Measurements from ENCODE around the gene ZBTB20. TPM values are rescaled to one million over a fixed set of nuclear protein-coding genes. Genes with fewer than 3 reads are reported as not detected.

ZBTB20 gene
- total RNA-seq, 1 donor from 2014 or later, result 21.4 TPM

DNA sequence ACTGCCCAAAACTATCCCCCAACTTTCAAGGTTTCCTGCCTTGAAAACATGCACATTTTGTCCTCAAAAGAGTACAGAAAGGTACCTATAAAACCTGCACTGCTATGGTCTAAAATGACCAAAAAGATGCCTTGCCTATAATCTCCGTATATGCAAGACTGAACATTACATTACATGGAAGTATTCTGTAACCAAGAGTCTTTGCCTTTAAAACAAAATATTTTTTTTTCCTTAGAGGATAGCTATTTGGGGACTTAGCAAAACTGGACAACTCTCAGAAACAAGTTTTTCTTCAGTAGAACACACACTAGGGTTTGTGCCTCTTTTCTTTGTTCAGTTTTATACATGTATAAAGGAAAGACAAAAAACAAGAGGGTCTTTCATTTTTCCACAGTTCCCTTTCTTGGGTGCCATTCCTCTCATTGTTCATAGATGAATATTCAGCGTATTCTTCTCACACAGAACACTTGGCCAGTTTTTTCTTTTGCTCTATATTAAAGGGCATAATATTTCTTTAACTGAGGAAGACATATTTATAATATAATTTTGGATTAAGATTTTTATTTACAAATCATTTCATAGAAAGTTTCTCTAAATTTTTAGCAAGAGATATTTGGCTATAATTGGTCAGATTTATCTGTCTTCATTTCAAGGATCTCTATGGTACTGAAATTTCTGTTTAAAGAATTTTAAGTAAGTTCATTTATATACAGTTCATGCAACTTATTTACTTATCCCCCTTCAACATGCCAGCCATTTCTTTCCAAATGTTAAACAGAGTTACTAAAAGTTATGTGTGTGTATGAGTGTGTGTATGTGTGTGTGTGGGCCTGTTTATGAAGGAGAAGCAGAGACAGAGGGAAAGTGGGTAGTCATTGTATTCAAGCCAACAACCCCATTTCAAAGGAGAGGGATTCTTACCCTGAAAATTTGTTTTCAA lies 142.6 kb downstream of the ZBTB20 start:
- Histone ChIP-seq H3K36me3 (ENCODE audit: insufficient read depth, low read length) (no peaks in the 10 kb centered on the region), H4K20me1 (ENCODE audit: insufficient read depth, low read length) (no peaks in the 10 kb centered on the region), H3K27me3 (ENCODE audit: insufficient read depth, low read length) (no peaks in the 10 kb centered on the region), H3K79me2 (ENCODE audit: insufficient read depth, low read length) (no peaks in the 10 kb centered on the region), H3K9ac (ENCODE audit: low read length) (no peak overlapping the region), H2AFZ (ENCODE audit: low read depth, low read length) (no peak overlapping the region), H3K4me3 (ENCODE audit: insufficient read depth, low read depth, low read length) (no peak overlapping the region), H3K27ac (ENCODE audit: low read depth, low read length) (no peak overlapping the region), H3K9me3 (ENCODE audit: insufficient read depth, low read depth, low read length) (no peaks in the 10 kb centered on the region), H3K4me1 (ENCODE audit: insufficient read depth, low read length) (no peaks in the 10 kb centered on the region), H3K4me2 (ENCODE audit: low read length) (no peak overlapping the region)
- Mint-ChIP-seq H3K4me3 (ENCODE audit: unreplicated experiment) (no peak overlapping the region), H3K4me1 (ENCODE audit: low read depth, unreplicated experiment) (no peaks in the 10 kb centered on the region), H3K27ac (ENCODE audit: unreplicated experiment) (no peak overlapping the region), H3K9me3 (ENCODE audit: unreplicated experiment) (no peaks in the 10 kb centered on the region), H3K27me3 (ENCODE audit: low read depth, unreplicated experiment) (no peaks in the 10 kb centered on the region), H3K36me3 (ENCODE audit: low read depth, unreplicated experiment) (no peaks in the 10 kb centered on the region)
- no peak for FAIRE-seq
- no peak for DNase-seq (ENCODE audit: low read depth)
- no peak for TF ChIP-seq EZH2 (IDR thresholded peaks at IDR 0.05; ENCODE audit: insufficient read depth, low read length)
- TF ChIP-seq, protein P1, sequence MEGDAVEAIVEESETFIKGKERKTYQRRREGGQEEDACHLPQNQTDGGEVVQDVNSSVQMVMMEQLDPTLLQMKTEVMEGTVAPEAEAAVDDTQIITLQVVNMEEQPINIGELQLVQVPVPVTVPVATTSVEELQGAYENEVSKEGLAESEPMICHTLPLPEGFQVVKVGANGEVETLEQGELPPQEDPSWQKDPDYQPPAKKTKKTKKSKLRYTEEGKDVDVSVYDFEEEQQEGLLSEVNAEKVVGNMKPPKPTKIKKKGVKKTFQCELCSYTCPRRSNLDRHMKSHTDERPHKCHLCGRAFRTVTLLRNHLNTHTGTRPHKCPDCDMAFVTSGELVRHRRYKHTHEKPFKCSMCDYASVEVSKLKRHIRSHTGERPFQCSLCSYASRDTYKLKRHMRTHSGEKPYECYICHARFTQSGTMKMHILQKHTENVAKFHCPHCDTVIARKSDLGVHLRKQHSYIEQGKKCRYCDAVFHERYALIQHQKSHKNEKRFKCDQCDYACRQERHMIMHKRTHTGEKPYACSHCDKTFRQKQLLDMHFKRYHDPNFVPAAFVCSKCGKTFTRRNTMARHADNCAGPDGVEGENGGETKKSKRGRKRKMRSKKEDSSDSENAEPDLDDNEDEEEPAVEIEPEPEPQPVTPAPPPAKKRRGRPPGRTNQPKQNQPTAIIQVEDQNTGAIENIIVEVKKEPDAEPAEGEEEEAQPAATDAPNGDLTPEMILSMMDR (IDR thresholded peaks at IDR 0.05; ENCODE audit: insufficient read depth, low read depth, low read length), result no peak

DNA sequence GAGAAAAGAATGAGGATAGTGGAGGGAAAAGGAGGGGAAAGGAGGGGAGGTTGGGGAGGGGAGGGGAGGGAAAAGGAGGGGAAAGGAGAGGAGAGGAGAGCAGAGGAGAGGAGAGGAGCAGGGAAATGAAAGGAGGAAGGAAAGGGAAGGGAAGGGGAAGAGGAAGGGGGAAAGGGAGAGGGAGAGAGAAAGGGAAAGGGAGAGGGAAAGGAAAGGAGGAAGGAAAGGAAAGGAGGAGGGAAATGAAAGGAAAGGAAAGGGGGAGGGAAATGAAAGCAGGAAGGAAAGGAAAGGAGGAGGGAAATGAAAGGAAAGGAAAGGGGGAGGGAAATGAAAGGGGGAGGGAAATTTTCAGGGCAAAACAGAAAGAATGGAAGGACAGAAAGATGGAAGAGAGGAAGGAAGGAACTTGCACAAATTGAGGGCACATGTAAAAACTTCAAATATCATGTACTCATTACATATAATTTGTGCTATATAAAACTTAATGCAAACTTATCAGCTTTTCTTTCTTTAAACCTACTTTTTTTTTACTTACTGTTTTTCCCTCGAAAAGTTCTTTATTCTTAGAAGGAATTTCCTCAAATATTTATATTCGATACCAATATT lies 148.0 kb downstream of the ZBTB20 start:
- FAIRE-seq, result no peak
- H4K20me1 ChIP-seq (ENCODE audit: insufficient read depth, low read length), result no peaks in the 10 kb centered on the region
- H3K4me3 ChIP-seq (ENCODE audit: insufficient read depth, low read depth, low read length), result no peak overlapping the region
- H3K9ac ChIP-seq (ENCODE audit: low read length), result no peak overlapping the region
- Mint-ChIP-seq H3K4me3 (ENCODE audit: unreplicated experiment) (no peak overlapping the region), H3K9me3 (ENCODE audit: unreplicated experiment) (no peaks in the 10 kb centered on the region), H3K4me1 (ENCODE audit: low read depth, unreplicated experiment) (no peaks in the 10 kb centered on the region), H3K27ac (ENCODE audit: unreplicated experiment) (no peak overlapping the region), H3K27me3 (ENCODE audit: low read depth, unreplicated experiment) (no peaks in the 10 kb centered on the region), H3K36me3 (ENCODE audit: low read depth, unreplicated experiment) (no peaks in the 10 kb centered on the region)
- no peaks in the 10 kb centered on the region for H3K4me1 ChIP-seq (ENCODE audit: insufficient read depth, low read length)
- H3K9me3 ChIP-seq (ENCODE audit: insufficient read depth, low read depth, low read length), result no peaks in the 10 kb centered on the region
- TF ChIP-seq, protein P1 (IDR thresholded peaks at IDR 0.05; ENCODE audit: insufficient read depth, low read depth, low read length), result no peak
- TF ChIP-seq EZH2 (IDR thresholded peaks at IDR 0.05; ENCODE audit: insufficient read depth, low read length), result no peak
- H2AFZ ChIP-seq (ENCODE audit: low read depth, low read length), result no peak overlapping the region
- H3K27me3 ChIP-seq (ENCODE audit: insufficient read depth, low read length), result no peaks in the 10 kb centered on the region
- no peaks in the 10 kb centered on the region for H3K79me2 ChIP-seq (ENCODE audit: insufficient read depth, low read length)
- no peak overlapping the region for H3K4me2 ChIP-seq (ENCODE audit: low read length)
- no peak overlapping the region for H3K27ac ChIP-seq (ENCODE audit: low read depth, low read length)
- DNase-seq (ENCODE audit: low read depth), result no peak
- no peaks in the 10 kb centered on the region for H3K36me3 ChIP-seq (ENCODE audit: insufficient read depth, low read length)
